ENCODE data around the gene DDX1.
"Not testable (repeated sequence)": the region's sequence is repeated elsewhere in the genome, so short reads cannot be mapped to it uniquely, and the experiment has no call there.

Gene DDX1

DNA sequence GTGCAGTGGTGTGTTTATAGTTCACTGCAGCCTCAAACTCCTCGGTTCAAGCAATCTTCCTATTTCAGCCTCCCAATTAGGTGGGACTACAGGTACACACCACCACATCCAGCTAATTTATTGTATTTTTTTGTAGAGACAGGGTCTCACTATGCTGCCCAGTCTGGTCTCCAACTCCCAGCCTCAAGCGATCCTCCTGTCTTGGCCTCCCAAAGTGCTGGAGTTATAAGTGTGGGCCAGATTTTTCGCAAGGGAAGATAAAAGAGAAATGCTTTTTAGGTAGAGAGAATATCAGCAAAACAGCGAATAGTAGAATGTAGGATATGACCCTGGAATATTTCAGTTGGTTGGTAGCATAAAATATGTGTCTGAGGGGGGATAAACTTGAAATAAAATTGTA lies 4.3 kb downstream of the DDX1 start:
- DNase-seq = no peak

DNA sequence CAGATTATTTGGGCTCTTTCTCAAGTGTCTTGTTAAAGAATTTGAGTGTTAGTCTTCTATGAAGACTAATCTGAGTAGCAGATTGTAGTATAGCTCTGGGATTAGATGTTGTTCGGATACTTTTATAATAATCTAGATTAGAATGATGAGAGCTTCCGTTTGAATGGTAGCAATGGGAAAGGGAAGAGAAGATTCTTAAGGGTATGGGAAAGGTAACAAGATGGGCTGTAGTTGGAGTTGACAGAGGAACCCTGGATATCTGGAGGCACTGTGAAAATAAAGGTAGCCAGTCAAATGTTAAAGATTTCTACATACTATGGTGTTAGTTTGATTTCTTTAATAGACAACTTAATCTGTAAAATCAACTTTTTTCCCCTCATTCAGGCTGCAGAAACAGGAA lies 4.7 kb downstream of the DDX1 start:
- DNase-seq = no peak

DNA sequence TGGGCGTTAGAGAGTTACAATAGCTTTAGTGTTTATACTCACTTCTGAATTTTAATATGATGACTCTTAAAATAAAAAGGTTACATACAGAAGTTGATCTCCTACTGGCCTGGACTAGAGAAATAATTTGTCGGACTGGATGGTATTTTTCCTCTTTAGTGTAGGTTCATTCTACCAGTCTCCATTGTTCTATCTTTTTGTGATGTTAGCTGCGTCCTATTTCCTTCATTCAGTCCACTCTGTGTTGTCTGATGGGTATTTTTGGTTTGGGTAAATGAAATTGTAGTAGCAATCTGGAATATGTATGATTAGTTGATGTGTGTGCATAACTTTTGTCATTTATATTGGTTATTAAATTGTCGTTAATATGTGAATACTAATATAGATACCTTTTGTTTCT lies 5.3 kb downstream of the DDX1 start:
- no peak for DNase-seq

DNA sequence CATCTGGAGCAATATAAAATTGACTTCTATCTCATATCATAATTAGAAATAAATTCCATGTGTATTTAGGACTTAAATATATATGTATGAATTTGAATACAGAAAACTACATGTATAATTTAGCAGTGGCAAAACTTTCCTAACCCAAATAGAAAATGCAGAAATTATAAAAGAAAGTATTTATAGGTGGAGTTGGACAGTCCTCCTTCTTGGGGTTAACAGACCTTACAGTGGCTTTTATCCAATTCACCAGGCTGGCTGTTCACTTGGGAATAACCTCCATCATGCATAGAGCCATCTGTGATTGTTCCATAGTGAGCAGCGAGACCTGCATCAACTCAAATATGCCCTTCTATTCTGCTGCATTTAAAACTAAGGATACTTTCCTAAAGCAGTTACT lies 8.3 kb downstream of the DDX1 start:
- DNase-seq = no peak

DNA sequence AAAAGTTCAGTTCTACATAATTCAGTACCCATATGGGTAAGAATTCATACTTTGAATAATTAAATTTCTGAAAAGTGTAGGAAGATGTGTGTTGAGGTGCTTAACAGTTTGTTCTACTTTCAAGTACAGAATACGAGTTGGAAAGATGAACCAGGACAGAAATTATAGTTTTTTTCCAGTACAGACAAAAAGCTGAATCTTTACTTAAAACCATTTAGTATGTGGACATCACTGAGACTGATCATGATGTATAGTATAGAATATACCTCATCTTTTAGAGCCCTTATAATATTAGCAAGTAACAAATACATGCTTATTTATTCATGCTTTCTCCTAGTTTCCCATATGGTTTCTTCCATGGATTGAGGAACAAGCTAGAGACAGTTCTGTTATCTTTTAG lies 10.0 kb downstream of the DDX1 start:
- no peak for DNase-seq

DNA sequence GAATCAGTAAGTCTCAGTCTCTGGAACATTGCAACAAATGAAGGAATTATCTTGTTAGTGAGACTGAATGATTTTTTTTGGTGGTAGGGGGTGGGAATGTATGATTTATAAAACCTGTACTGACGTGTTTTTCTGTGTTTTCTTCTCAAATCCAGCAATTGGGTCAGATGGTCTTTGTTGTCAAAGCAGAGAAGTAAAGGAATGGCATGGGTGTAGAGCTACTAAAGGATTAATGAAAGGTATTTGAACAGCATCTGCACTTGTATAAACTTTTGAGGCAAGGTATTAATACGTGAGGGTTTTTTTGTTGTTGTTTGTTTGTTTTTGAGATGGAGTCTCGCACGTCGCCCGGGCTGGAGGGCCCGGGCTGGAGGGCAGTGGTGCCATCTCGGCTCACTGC lies 10.7 kb downstream of the DDX1 start:
- no peak for DNase-seq

DNA sequence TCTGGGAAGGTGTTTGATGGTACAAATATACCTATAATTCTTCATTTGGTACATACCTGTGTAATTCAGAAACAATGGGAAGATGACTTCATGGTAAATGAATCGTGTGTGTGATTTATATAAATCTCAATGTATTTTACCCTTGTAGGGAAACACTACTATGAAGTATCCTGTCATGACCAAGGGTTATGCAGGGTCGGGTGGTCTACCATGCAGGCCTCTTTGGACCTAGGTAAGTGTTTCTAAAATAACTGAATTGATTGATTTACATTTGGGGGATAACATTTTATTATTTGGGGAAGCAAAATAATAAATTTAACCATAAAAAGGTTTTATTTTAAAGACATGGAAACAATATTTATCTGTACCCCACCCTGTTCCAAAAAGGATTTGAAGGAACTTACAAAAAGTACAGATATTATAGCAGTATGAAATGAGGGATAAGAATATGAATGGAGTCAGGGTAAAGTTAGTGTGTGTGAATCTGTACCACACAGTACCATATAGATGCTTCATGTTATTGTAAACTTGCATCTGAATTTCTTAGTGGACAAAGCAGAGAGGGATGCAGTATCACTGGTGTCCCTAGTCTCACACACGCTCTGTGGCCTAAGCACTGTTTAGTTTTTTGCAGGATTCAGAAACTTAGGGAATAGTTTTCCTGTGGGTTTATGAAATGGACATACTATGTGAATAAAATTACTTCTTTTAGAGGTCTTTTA lies 11.5 kb downstream of the DDX1 start:
- DNase-seq = no peak

DNA sequence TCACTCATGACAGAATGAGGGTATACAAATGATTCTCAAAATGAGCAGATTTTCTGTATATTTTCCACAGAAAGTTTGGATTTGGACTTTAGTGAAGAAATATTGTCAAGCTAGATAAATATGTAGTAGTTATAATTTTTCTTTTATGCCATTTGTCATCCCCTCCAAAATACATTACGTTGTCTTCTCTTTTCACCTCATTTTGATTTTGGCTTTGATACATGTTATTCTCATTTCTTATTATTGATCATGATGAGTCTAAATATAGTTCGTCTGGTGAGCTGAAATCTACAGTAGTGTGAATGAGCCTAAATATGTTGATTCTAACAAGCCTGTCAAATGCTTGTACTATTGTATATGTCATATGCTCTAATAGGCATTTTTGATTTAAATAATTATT lies 12.3 kb downstream of the DDX1 start:
- no peak for DNase-seq

DNA sequence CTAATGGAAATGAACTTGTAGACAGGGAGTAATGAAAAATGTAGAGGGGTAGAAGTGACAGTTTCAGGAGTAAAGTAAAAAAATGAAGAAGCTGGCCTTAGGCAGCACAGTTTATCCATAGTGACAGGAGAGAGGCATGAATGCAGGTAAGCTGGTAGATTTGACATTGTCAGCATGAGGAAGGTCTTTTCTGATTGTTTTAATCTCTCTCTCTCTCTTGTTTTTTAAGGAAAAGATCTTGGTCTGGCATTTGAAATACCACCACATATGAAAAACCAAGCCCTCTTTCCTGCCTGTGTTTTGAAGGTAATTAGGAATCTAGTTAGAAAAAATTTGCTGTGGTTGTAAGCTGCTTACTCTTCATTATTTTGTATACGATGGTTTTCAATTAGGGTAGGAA lies 14.1 kb downstream of the DDX1 start:
- DNase-seq = no peak

DNA sequence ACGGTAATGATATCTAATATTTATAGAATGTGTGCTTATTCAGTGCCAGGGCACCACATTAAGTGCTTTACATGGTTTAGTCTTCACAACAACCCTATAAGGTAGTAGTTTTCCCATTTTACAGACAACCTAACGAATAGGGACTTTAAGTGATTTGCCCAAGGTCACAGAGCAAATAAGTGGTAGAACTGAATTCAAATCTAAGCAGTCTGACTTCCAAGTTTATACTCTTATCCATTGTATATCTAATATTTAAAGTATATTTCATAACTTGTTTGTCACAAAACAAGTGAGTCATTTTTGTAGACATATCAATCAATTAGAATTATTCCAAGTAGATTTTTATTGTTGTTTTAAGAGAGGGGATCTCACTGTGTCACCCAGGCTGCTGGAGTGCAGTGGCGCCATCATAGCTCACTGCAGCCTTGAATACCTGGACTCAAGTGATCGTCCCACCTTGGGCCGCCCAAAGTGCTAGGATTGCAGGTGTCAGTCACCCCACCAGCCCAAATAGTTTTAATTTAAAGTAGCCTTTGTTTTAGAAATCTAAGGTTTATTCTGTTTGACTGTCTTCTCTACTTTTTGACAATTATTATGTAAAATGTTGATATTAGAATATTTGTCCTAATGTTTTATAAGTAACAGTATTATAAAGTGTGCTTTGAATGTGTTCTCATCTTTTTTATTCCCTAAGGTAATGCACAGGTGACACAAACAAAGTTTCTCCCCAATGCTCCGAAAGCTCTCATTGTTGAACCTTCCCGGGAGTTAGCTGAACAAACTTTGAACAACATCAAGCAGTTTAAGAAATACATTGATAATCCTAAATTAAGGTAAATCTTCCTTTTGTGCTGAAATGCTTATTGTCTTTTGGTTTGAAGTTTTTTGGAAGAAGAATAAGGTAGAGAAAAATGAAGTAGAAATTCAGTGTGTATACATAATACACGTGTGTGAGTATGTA lies 15.1 kb downstream of the DDX1 start:
- DNase-seq = no peak

DNA sequence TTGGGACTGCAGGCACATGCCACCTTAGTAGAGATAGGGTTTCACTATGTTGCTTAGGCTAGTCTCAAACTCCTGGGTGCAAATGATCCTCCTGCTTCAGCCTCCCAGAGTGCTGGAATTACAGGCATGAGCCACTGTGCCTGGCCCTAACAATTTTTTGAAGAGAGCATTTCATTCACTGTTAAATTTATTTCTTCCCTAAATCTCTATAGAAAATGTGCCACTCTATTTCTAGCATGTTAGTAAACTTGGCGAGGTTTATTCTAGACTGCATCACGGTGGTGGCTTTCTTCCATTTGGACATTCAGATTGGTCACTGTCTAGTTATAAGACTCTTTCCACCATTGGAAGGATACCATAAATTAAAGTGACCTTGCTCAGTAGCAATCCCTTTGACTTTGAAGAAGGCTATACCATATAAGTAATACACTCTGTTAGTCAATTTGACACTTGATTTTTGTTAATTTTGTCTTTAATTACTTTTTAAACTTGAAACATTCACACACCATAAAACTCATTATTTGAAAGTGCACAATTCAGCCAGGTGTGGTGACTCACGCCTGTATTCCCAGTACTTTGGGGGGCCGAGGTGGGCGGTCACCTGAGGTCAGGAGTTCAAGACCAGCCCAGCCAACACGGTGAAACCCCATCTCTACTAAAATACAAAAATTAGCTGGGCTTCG lies 16.2 kb downstream of the DDX1 start:
- no peak for DNase-seq

DNA sequence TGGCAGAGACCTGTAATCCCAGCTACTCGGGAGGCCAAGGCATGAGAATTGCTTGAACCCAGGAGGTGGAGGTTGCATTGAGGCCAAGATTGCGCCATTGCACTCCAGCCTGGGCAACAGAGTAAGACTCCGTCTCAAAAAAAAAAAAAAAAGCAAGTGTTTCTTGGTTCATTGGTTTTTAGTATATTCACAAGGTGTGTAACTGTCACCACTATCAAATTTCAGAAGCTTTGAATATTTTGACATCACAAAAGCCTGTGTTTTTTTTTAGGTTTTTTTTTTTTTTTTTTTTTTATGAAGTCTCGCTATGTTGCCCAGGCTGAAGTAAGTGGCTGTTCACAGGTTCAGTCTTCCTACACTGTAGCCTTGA lies 16.7 kb downstream of the DDX1 start:
- DNase-seq = no peak

DNA sequence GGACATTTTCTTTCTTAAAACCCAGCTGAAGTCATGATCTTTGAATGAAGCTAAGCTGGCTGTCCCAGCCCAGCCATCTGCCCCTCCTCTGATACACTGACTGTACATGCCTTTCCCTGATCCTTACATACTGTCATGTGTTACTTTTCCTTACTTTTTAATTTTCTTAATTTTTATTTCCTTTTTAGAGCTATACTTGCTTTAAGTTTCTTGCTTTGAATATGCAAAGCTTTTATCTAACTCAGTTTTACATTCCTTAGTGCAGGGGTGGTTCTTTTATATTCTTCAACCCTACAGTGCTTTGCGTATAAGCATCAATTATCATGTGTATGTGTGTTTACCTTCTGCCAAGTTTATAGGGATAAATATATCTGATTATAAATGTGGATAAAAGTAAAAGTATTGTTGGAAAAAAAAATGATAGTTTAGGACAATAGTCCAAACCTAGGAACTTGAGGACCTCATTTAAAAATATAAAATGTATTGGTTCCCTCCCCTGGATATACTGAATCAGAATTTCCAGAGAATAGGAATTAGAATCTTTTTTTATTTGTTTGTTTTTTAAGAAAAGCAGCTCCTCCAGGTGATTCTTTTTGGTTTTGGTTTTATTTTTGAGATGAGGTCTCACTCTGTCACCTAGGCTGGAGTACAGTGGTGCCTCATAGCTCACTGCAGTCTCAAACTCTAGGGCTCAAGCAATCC lies 17.8 kb downstream of the DDX1 start:
- DNase-seq = no peak

DNA sequence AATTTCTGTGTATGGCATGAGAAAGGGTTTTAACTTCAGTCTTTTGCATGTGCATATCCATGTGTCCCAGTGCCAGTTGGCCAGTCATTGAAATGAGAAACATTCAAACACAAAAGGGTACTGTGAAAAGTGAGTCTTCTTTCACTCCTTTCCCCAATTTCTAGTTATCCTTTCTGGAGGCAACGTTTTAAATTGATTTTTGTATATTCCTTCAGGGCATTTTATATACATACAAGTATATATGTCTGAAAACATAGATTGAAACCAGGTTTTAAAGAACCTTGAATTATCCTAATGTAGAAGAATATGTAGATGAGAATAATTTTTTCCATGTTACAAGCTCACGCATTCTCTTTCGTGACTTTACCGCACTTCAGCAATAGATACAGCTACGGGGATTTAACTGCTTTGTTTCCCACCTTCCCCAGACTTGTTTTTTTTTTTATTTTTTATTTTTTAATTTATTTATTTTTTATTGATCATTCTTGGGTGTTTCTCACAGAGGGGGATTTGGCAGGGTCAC lies 18.8 kb downstream of the DDX1 start:
- no peak for DNase-seq

DNA sequence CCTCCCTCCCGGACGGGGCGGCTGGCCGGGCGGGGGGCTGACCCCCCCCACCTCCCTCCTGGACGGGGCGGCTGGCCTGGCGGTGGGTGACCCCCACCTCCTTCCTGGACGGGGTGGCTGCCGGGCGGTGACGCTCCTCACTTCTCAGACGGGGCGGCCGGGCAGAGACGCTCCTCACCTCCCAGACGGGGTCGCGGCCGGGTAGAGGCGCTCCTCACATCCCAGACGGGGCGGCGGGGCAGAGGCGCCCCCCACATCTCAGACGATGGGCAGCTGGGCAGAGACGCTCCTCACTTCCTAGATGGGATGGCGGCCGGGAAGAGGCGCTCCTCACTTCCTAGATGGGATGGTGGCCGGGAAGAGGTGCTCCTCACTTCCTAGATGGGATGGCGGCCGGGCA lies 20.4 kb downstream of the DDX1 start:
- DNase-seq = not testable (repeated sequence)

DNA sequence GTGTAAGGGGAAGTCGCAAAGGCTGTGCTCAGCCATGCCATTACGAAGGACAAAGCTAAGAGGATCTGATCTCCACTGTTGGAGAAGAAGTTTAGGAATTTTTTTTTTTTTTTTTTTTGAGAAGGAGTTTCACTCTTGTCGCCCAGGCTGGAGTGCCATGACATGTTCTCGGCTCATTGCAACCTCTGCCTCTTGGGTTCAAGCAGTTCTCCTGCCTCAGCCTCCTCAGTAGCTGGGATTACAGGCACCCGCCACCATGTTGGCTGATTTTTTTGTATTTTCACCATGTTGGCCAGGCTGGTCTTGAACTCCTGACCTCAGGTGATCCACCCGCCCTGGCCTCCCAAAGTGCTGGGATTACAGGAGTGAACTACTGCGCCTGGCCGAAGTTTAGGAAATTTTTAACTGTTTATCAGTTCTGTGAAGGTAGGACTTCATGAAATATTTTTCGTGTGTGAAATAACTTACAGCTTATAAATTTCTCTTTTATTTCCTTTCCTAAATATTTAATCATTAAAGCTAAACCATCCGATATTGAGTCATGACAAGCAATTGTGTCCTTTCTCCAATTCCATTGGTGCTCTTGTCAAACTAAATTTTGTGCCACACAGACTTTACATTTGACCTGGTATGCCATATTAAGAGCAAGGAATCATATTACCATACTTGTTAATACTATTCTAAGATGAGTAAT lies 22.2 kb downstream of the DDX1 start:
- no peak for DNase-seq

DNA sequence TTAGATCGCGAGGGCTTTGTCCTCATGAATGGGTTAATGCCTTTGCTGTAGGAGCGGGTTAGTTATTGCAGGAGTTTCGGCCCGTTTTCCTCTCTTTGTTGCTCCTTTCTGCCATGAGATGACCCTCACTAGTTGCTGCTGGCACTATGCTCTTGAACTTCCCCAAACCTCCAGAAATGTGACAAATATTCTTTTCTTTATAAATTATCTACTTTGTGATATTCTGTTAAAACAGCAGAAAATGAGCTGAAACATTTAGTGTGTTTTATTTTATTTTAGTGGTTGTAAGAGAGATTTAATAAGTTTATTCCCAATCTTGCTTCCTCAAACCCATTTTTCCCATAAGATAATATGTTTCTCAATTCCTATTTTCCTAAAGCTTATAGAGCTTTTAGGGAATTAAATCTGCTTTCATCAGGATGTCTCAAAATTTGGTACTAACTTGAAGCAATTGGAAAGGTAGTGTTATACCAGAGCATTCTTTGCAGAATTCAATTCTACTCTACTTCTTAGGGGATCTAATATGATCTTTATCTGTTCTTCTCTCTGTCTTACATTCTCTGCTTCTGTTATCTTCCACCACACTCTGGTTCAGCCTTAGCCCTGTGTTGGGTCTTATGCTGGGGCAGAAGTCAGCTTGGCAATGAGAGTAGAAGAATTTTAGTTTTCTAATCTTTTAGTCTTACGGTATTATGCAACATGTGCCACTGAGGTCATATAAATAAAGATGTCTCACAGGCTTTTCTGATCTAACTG lies 23.1 kb downstream of the DDX1 start:
- DNase-seq = no peak

DNA sequence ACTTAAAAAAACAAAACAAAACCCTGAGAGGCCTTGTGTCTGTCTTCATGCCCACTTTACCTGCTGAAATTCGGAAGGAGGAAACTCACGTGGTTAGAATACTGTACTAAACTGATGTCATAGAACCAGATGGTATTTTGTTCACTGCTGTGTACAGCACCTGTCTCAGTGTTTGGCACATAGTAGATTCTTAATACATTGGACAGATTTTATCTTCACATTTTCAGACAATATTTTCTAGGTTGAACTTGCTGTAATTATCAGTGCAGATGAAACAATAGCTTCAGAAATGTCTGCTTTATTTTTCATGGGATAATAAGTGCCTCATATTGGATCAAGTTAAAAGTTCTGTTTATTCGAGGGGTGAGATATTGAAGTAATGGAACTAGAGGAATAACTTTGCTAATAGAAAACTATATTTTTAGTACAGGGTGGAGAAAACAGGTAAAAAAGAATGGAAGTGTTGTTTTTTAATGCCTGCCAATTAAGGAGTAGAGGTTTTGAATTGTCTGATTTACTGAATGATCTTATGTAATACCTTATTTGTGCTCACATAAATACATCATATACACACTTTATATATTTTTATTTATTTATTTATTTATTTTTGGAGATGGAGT lies 23.7 kb downstream of the DDX1 start:
- peak in 1 of 5 donors; percentile 3 for DNase-seq

DNA sequence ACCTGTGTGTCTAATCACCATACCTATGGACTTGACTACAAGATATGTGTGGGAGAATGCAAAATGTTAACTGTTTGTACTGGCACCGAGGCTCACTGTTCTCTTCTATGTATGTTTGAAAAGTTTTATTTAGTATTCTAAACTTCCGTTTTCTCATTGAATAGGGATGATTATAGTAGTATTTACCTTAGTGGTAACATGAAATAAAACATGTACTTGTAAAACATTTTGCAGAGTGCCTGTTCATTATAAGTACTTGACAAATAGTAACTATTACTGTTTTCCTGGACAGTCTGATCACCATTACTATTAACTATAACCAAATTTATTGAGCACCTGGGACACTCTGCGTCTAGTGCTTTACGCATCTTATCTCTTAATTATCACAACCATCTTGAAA lies 24.8 kb downstream of the DDX1 start:
- DNase-seq = no peak

DNA sequence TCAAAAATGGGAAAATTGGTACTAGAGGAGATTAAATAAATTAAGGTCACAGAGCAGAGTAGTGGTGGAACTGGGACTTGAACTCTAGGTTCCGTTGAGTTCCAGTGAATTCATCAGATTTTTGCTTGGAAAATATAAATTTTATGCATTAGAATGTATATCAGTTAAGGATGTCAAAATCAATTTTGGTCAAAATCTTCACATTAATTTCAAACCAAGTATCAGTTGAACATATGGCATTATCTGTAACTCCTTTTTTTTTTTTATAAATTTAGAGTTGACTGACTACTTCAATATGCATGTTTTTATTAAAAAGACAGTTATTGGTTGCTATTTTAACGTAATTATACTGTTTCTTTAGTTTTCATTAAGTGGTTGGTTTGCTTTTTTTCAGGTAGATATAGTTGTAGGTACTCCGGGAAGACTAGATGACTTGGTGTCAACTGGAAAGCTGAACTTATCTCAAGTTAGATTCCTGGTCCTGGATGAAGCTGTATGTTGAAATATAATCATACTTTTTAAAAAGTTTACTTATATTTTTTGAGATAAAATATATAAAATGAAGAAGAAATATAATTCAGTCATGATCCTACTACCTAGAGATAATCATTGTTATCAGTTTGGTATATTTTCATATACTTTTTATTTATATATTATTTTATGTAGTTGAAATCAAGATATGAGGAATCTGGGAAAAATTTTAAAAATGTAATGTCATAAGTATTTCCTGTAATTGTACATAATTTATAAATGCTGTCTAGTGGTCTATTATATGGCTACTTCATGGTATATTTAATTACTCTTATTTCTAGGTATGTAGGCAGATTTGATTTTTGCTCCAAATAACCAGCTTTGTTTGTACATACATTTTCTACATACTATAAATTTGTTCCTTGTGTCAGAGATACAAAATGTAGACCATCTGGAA lies 25.4 kb downstream of the DDX1 start:
- DNase-seq = no peak
